GM12878 (cell line): ENCODE results near the gene HSPB3. TPM values are rescaled to one million over a fixed set of nuclear protein-coding genes. Genes with fewer than 3 reads are reported as not detected.

Experiments used
- ATAC-seq: fragments of 200-7000 bp; cut with Tn5 transposase; 3 replicates; pipeline ENCODE4 v1.9.1; 2020; ENCODE audit warnings: mild to moderate bottlenecking, moderate library complexity
- BruUV-seq: library from RNA; stranded (reverse); fragments of 400-500 nt; replicated peaks from 2 replicates; lab custom pipeline; 2021; lab: Mats Ljungman, UMichigan
- CTCF ChIA-PET: fragments of 300-600 bp; sonication (Branson Sonifier 250); formaldehyde crosslinking; extraction: SDS; loops from one replicate; lab custom pipeline; 2021; ENCODE audit warnings: inconsistent platforms; lab: Yijun Ruan, JAX
- POLR2A ChIA-PET: fragments of 350-600 bp; formaldehyde crosslinking; extraction: SDS; loops from one replicate; lab custom pipeline; 2021; ENCODE audit warnings: inconsistent platforms; lab: Charles Lee
- RAD21 ChIA-PET: fragments of 300-600 bp; sonication (Branson Sonifier 250); formaldehyde crosslinking; loops from one replicate; lab custom pipeline; 2023; ENCODE audit warnings: antibody characterized with exemption; ENCODE audit not compliant: unreplicated experiment; lab: Charles Lee
- SMC1A ChIA-PET: fragments of 300-600 bp; sonication (Branson Sonifier 250); formaldehyde crosslinking; loops from one replicate; lab custom pipeline; 2023; ENCODE audit not compliant: unreplicated experiment, uncharacterized antibody; lab: Charles Lee
- DNase-seq: peaks from one replicate; pipeline ENCODE4 v3.0.0-alpha.2; 2011; ENCODE audit warnings: low read depth, low spot score
- FAIRE-seq: peaks from 3 replicates; lab custom pipeline; 2011; peaks lifted over from hg19 to GRCh38; lab: Jason Lieb, UNC
- H2AFZ ChIP-seq: 2 replicates; pipeline ENCODE4 v1.6.0; 2011; ENCODE audit warnings: low read depth, low read length, control low read depth; ENCODE audit not compliant: control insufficient read depth
- H3K27ac ChIP-seq: 2 replicates; pipeline ENCODE4 v1.5.1; 2011; ENCODE audit warnings: control low read depth; ENCODE audit not compliant: control insufficient read depth, insufficient read depth
- H3K27me3 ChIP-seq, 2 experiments: replicated peaks in 1 of 2; 2 replicates each; pipeline versions ENCODE4 v1.6.0 to v1.6.1; 2011; ENCODE audit warnings: low read length in 1 of 2; ENCODE audit not compliant: control insufficient read depth in 2 of 2, insufficient read depth in 2 of 2
- H3K36me3 ChIP-seq, 2 experiments: 2 replicates each; pipeline ENCODE4 v1.5.1; 2011; ENCODE audit warnings: low read length in 1 of 2; ENCODE audit not compliant: control insufficient read depth in 2 of 2, insufficient read depth in 2 of 2
- H3K4me1 ChIP-seq: 2 replicates; pipeline ENCODE4 v1.6.1; 2011; ENCODE audit warnings: mild to moderate bottlenecking, low read length, moderate library complexity, mixed read lengths; ENCODE audit not compliant: control insufficient read depth, insufficient read depth
- H3K4me2 ChIP-seq: 2 replicates; pipeline ENCODE4 v1.6.0; 2011; ENCODE audit warnings: control low read depth; ENCODE audit not compliant: control insufficient read depth, insufficient read depth
- H3K4me3 ChIP-seq: fragments of 200-600 bp; sonication (generic); 2 replicates; pipeline ENCODE4 v1.5.1; 2016
- H3K79me2 ChIP-seq: 2 replicates; pipeline ENCODE4 v1.6.0; 2011; ENCODE audit warnings: low read length; ENCODE audit not compliant: control insufficient read depth, insufficient read depth
- H3K9ac ChIP-seq: 2 replicates; pipeline ENCODE4 v1.8.0; 2011; ENCODE audit warnings: low read length, control low read depth, mixed read lengths; ENCODE audit not compliant: control insufficient read depth, insufficient read depth
- H3K9me3 ChIP-seq: replicated peaks from 3 replicates; pipeline ENCODE4 v1.5.1; 2011; ENCODE audit warnings: mild to moderate bottlenecking, low read length; ENCODE audit not compliant: control insufficient read depth, insufficient read depth
- H4K20me1 ChIP-seq: 2 replicates; pipeline ENCODE4 v1.6.0; 2011; ENCODE audit not compliant: control insufficient read depth, insufficient read depth
- BACH1 ChIP-seq: fragments of 450-650 bp; IDR thresholded peaks from 2 replicates; pipeline ENCODE4 v1.6.1; 2017; ENCODE audit warnings: mild to moderate bottlenecking, borderline replicate concordance
- BHLHE40 ChIP-seq, 2 experiments: fragments of 450-650 bp in 1 of 2; IDR thresholded peaks; 2 replicates each; pipeline ENCODE4 v1.6.1; 2011 to 2017; ENCODE audit warnings: low read depth in 2 of 2, borderline replicate concordance in 1 of 2, improper control_type of control experiment in 1 of 2, low read length in 1 of 2, mild to moderate bottlenecking in 1 of 2
- CBX3 ChIP-seq: fragments of 200-600 bp; sonication (generic); IDR thresholded peaks from 2 replicates; pipeline ENCODE4 v1.6.1; 2016; ENCODE audit warnings: low read depth, borderline replicate concordance
- HCFC1 ChIP-seq: fragments of 150-350 bp; IDR thresholded peaks from 2 replicates; pipeline ENCODE4 v1.6.1; 2014; ENCODE audit warnings: low read length
- IKZF1 ChIP-seq: fragments of 450-650 bp; conservative IDR thresholded peaks from 2 replicates; pipeline ENCODE4 v1.6.1; 2017; ENCODE audit warnings: antibody characterized with exemption, mild to moderate bottlenecking
- IRF4 ChIP-seq: IDR thresholded peaks from 2 replicates; pipeline ENCODE4 v1.6.1; 2011; ENCODE audit warnings: low read depth, low read length
- NFXL1 ChIP-seq: fragments of 450-650 bp; IDR thresholded peaks from 2 replicates; pipeline ENCODE4 v1.6.1; 2017; ENCODE audit warnings: antibody characterized with exemption, mild to moderate bottlenecking, borderline replicate concordance
- SP1 ChIP-seq: IDR thresholded peaks from one replicate; pipeline ENCODE4 v1.6.1; 2011; ENCODE audit warnings: low read depth, low read length
- ZNF207 ChIP-seq: fragments of 450-650 bp; IDR thresholded peaks from 2 replicates; pipeline ENCODE4 v1.6.1; 2014; ENCODE audit warnings: antibody characterized with exemption, mild to moderate bottlenecking, borderline replicate concordance
- WGBS: methylation state at CpG from one replicate; pipeline ENCODE4 v1.1.6; 2016; ENCODE audit warnings: low lambda C conversion rate; ENCODE audit not compliant: insufficient replicate concordance, insufficient coverage; ENCODE audit errors: missing lambda C conversion rate; 5-methylcytosine and 5-hydroxymethylcytosine counted together
- in situ Hi-C: fragments of 300-500 bp; cut with MboI; formaldehyde crosslinking; loops from 9 replicates; pipeline ENCODE4 v1.14.3; 2018; ENCODE audit warnings: mixed read lengths
- intact Hi-C: fragments of 100-400 bp; cut with micrococcal nuclease; formaldehyde crosslinking; loops from one replicate; pipeline ENCODE4 v1.14.2; 2022; ENCODE audit not compliant: unreplicated experiment
- polyA plus RNA-seq, 11 experiments: library from polyadenylated mRNA; depleted of rRNA in 4 of 11; unstranded in 6 of 11; stranded (reverse) in 5 of 11; fragments of >200 nt; fragmentation: Nextera tagmentation in 4 of 11; fragmentation: Illumina TruSeq in 1 of 11; extraction: Ambion mirVana in 4 of 11; extraction: Trizol in 1 of 11; gene quantifications; 1 replicate in 1 of 11; 2 replicates in 10 of 11; pipeline versions ENCODE4 v1.2.1 to v1.2.3, GENCODE V29; 2011 to 2016; ENCODE audit warnings: inconsistent platforms in 2 of 11, missing spikeins in 2 of 11, low read depth in 1 of 11
- total RNA-seq, 4 experiments: library from RNA; depleted of rRNA in 3 of 4; stranded (reverse); fragments of >200 nt in 3 of 4; fragmentation: Illumina TruSeq in 1 of 4; extraction: Trizol in 1 of 4; gene quantifications; 2 replicates each; pipeline versions ENCODE4 v1.2.1 to v1.2.3, GENCODE V29; 2013 to 2021
- TF ChIP-seq, protein P1 (sequence below): IDR thresholded peaks from 2 replicates; pipeline ENCODE4 v1.6.1; 2012; ENCODE audit warnings: low read depth, low read length, improper control_type of control experiment
- TF ChIP-seq, protein P2 (sequence below): IDR thresholded peaks from 2 replicates; pipeline ENCODE4 v1.6.1; 2012; ENCODE audit warnings: improper control_type of control experiment, low read depth, low read length; ENCODE audit not compliant: insufficient replicate concordance

HSPB3 gene
- total and polyA plus RNA-seq, 10 of the 15 experiments (the other 5 are each of a cell fraction or from before 2014, with no cell fraction given), result 0.11 to 0.60 (median 0.29) TPM; not detected in 7

DNA sequence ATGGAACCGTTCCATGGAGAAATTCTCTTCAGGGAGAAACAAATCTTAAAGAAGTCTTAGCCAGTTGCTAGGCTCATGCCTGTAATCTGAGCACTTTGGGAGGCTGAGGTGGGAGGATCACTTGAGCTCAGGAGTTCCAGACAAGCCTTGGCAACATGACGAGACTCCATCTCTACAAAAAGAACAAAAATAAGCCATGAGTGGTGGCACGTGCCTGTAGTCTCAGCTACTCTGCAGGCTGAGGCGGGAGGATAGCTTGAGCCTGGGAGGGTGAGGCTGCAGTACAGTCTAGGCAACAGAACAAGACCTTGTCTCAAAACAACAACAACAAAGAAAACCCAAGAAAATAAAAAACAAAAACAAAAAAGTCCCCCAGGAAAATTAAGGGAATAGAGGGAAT is 8.2 kb downstream of the HSPB3 start:
- Histone ChIP-seq H3K36me3 (no peaks in the 10 kb centered on the region), H3K27me3 (no peaks in the 10 kb centered on the region; a peak in 1 of 4 replicates), H3K9me3 (no peaks in the 10 kb centered on the region; the same call in 2 of the 3 replicates), H3K9ac (no peak overlapping the region), H3K27ac (no peak overlapping the region), H3K4me3 (no peak overlapping the region), H3K79me2 (no peaks in the 10 kb centered on the region), H2AFZ (no peak overlapping the region), H3K4me1 (no peaks in the 10 kb centered on the region), H4K20me1 (no peaks in the 10 kb centered on the region), H3K4me2 (no peak overlapping the region)
- ChIA-PET SMC1A (no interaction called here), CTCF (no interaction called here), POLR2A (no interaction called here), RAD21 (interaction anchor here (1.6 kb wide), 1 partner anchor 26 kb away, joined by 5 read pairs; no protein-coding TSS in a partner anchor)
- TF ChIP-seq BHLHE40 (IDR thresholded peaks at IDR 0.05; ENCODE audit: borderline replicate concordance in 1 of 2, low read depth in 2 of 2, low read length in 1 of 2) (0 out of 4 replicates have a peak, but pooled peaks of 1 of the 2 experiments have one; percentile 6), CBX3 (no peak), NFXL1 (no peak)
- intact Hi-C loops, result no loop called here
- WGBS, result 34% methylated on average over 4 of the region's 4 CpGs
- DNase-seq (no peak), ATAC-seq (no peak), FAIRE-seq (no peak)
- no TSS peak for BruUV-seq
- in situ Hi-C loops, result no loop called here

DNA sequence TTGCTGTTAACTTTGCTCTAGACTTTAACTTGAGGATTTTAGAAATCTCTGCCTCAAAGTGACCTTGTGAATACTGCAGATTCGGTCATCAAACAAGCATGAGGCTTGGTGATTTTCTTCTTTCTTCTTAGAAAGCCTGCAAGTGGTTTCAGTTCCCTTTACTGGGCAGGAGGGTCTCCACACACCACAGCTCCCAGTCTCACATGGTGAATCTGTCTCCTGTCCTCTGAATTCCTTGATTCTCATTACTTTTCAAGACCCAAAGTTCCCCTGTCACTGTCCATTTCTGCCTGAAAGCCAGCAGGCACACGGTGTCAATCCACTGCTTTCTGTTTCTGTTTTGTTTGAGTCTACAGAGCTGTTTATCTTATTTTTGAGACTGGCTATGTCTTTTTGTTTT is 14.1 kb downstream of the HSPB3 start:
- H3K4me1 ChIP-seq, result peaks cover 5% of the 10 kb centered on the region
- H4K20me1 ChIP-seq, result no peaks in the 10 kb centered on the region
- ChIA-PET RAD21 (interaction anchor here (1.1 kb wide), 1 partner anchor 226 kb away, joined by 4 read pairs; no protein-coding TSS in a partner anchor), POLR2A (no interaction called here), CTCF (interaction anchor here (1.0 to 3.9 kb wide), 2 partner anchors 17 to 20 kb away, joined by 4 to 29 read pairs; no protein-coding TSS in a partner anchor), SMC1A (interaction anchor here (1.2 to 2.3 kb wide), 4 partner anchors 20 to 235 kb away, joined by 3 to 9 read pairs (median 4); no protein-coding TSS in a partner anchor)
- intact Hi-C loops, result no loop called here
- BruUV-seq, result no TSS peak
- FAIRE-seq (peak; percentile 57), ATAC-seq (peak; percentile 92), DNase-seq (peak; percentile 40)
- H3K79me2 ChIP-seq, result no peaks in the 10 kb centered on the region
- H3K4me3 ChIP-seq, result no peak overlapping the region
- in situ Hi-C loops, result no loop called here
- no peaks in the 10 kb centered on the region for H3K9me3 ChIP-seq
- H3K27me3 ChIP-seq, result no peaks in the 10 kb centered on the region
- 2% methylated on average over 2 of the region's 2 CpGs for WGBS
- H3K9ac ChIP-seq, result no peak overlapping the region
- no peak overlapping the region for H3K27ac ChIP-seq
- H3K36me3 ChIP-seq, result no peaks in the 10 kb centered on the region
- peak overlapping the region; percentile 37; the same call in 1 of the 2 replicates for H2AFZ ChIP-seq
- H3K4me2 ChIP-seq, result peak overlapping the region; percentile 83
- TF ChIP-seq IRF4 (peak; percentile 85), SP1 (no peak), IKZF1 (no peak; the same call in 1 of the 2 replicates), ZNF207 (no peak), BACH1 (0 out of 2 replicates have a peak, but pooled peaks have one; percentile 15), HCFC1 (no peak)
- TF ChIP-seq, protein P1, sequence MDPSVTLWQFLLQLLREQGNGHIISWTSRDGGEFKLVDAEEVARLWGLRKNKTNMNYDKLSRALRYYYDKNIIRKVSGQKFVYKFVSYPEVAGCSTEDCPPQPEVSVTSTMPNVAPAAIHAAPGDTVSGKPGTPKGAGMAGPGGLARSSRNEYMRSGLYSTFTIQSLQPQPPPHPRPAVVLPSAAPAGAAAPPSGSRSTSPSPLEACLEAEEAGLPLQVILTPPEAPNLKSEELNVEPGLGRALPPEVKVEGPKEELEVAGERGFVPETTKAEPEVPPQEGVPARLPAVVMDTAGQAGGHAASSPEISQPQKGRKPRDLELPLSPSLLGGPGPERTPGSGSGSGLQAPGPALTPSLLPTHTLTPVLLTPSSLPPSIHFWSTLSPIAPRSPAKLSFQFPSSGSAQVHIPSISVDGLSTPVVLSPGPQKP, result no peak
- TF ChIP-seq, protein P2, sequence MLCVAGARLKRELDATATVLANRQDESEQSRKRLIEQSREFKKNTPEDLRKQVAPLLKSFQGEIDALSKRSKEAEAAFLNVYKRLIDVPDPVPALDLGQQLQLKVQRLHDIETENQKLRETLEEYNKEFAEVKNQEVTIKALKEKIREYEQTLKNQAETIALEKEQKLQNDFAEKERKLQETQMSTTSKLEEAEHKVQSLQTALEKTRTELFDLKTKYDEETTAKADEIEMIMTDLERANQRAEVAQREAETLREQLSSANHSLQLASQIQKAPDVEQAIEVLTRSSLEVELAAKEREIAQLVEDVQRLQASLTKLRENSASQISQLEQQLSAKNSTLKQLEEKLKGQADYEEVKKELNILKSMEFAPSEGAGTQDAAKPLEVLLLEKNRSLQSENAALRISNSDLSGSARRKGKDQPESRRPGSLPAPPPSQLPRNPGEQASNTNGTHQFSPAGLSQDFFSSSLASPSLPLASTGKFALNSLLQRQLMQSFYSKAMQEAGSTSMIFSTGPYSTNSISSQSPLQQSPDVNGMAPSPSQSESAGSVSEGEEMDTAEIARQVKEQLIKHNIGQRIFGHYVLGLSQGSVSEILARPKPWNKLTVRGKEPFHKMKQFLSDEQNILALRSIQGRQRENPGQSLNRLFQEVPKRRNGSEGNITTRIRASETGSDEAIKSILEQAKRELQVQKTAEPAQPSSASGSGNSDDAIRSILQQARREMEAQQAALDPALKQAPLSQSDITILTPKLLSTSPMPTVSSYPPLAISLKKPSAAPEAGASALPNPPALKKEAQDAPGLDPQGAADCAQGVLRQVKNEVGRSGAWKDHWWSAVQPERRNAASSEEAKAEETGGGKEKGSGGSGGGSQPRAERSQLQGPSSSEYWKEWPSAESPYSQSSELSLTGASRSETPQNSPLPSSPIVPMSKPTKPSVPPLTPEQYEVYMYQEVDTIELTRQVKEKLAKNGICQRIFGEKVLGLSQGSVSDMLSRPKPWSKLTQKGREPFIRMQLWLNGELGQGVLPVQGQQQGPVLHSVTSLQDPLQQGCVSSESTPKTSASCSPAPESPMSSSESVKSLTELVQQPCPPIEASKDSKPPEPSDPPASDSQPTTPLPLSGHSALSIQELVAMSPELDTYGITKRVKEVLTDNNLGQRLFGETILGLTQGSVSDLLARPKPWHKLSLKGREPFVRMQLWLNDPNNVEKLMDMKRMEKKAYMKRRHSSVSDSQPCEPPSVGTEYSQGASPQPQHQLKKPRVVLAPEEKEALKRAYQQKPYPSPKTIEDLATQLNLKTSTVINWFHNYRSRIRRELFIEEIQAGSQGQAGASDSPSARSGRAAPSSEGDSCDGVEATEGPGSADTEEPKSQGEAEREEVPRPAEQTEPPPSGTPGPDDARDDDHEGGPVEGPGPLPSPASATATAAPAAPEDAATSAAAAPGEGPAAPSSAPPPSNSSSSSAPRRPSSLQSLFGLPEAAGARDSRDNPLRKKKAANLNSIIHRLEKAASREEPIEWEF, result no peak
